ENCODE data around the gene ZNF598.

- TF ChIP-seq CTCF (IDR thresholded peaks at IDR 0.05; ENCODE audit: low read depth, low read length, poor library complexity, severe bottlenecking) = no peak
- no peak for TF ChIP-seq EZH2phosphoT487 (IDR thresholded peaks at IDR 0.05; ENCODE audit: borderline replicate concordance, low read length)
Measured at GRCh38 chr16:2031081-2031577, 21.5 kb upstream of the ZNF598 start.
